ENCODE results near the gene ADD2. TPM values are rescaled to one million over a fixed set of nuclear protein-coding genes. Genes with fewer than 3 reads are reported as not detected.

ADD2 gene
- total RNA-seq, 1 experiment from 2014 or later = 4.4 TPM

GRCh38 chr2:70816726-70817125 is 48.7 kb upstream of the ADD2 start:
- peaks cover 92% of the 10 kb centered on the region for H3K27me3 ChIP-seq (ENCODE audit: low read length)

GRCh38 chr2:70808983-70809958 is 41.3 kb upstream of the ADD2 start:
- no peaks in the 10 kb centered on the region for H3K79me2 ChIP-seq (ENCODE audit: low read length)
- CTCF ChIA-PET = no interaction called here
- H3K36me3 ChIP-seq (ENCODE audit: low read depth, low read length) = no peaks in the 10 kb centered on the region
- ATAC-seq (no peak), DNase-seq (no peak)
- no peak overlapping the region for H3K9ac ChIP-seq (ENCODE audit: low read length)
- no peak overlapping the region for H2AFZ ChIP-seq (ENCODE audit: low read length)
- H3K4me1 ChIP-seq (ENCODE audit: insufficient read depth, low read length) = no peaks in the 10 kb centered on the region
- POLR2A ChIA-PET (ENCODE audit: unreplicated experiment) = no interaction called here
- H3K27me3 ChIP-seq (ENCODE audit: low read length) = peaks cover 68% of the 10 kb centered on the region
- TF ChIP-seq EZH2 (IDR thresholded peaks at IDR 0.05; ENCODE audit: low read length, unreplicated experiment) (no peak), EZH2phosphoT487 (IDR thresholded peaks at IDR 0.05; ENCODE audit: borderline replicate concordance, low read length) (no peak), CTCF (conservative IDR thresholded peaks at IDR 0.05; ENCODE audit: low read depth, low read length) (no peak)
- no peaks in the 10 kb centered on the region for H3F3A ChIP-seq (ENCODE audit: low read length, unreplicated experiment)
- H3K4me2 ChIP-seq (ENCODE audit: low read length) = no peak overlapping the region
- H3K4me3 ChIP-seq (ENCODE audit: low read length) = no peak overlapping the region
- no peaks in the 10 kb centered on the region for H3K9me3 ChIP-seq (ENCODE audit: low read length)
- no peak overlapping the region for H3K27ac ChIP-seq (ENCODE audit: low read length)
- no TSS peak for BruUV-seq (replicated peaks)
- H4K20me1 ChIP-seq (ENCODE audit: low read length) = no peaks in the 10 kb centered on the region
- intact Hi-C loops (cut with micrococcal nuclease) = no loop called here
- no peaks in the 10 kb centered on the region for H3K9me2 ChIP-seq (replicated peaks; ENCODE audit: low read length)

More at GRCh38 chr2:70816726-70817125, 48.7 kb upstream of the ADD2 start:
- DNase-seq (no peak), ATAC-seq (no peak)
- H3K4me1 ChIP-seq (ENCODE audit: insufficient read depth, low read length) = no peaks in the 10 kb centered on the region
- ChIA-PET POLR2A (ENCODE audit: unreplicated experiment) (no interaction called here), CTCF (interaction anchor here (0.6 kb wide), 1 partner anchor 137 kb away, joined by 3 read pairs; no protein-coding TSS in a partner anchor)
- no peak overlapping the region for H3K4me3 ChIP-seq (ENCODE audit: low read length)
- no peak for TF ChIP-seq EZH2 (IDR thresholded peaks at IDR 0.05; ENCODE audit: low read length, unreplicated experiment)
- TF ChIP-seq EZH2phosphoT487 (IDR thresholded peaks at IDR 0.05; ENCODE audit: borderline replicate concordance, low read length) = no peak
- no peak for TF ChIP-seq CTCF (conservative IDR thresholded peaks at IDR 0.05; ENCODE audit: low read depth, low read length)
- H3K36me3 ChIP-seq (ENCODE audit: low read depth, low read length) = no peaks in the 10 kb centered on the region
- H3K9ac ChIP-seq (ENCODE audit: low read length) = no peak overlapping the region
- intact Hi-C loops (cut with micrococcal nuclease) = no loop called here
- no peaks in the 10 kb centered on the region for H3K79me2 ChIP-seq (ENCODE audit: low read length)
- H2AFZ ChIP-seq (ENCODE audit: low read length) = no peak overlapping the region
- no peaks in the 10 kb centered on the region for H3K9me2 ChIP-seq (replicated peaks; ENCODE audit: low read length)
- no peaks in the 10 kb centered on the region for H4K20me1 ChIP-seq (ENCODE audit: low read length)
- H3F3A ChIP-seq (ENCODE audit: low read length, unreplicated experiment) = no peaks in the 10 kb centered on the region
- H3K4me2 ChIP-seq (ENCODE audit: low read length) = no peak overlapping the region
- no TSS peak for BruUV-seq (replicated peaks)
- no peak overlapping the region for H3K27ac ChIP-seq (ENCODE audit: low read length)
- H3K9me3 ChIP-seq (ENCODE audit: low read length) = no peaks in the 10 kb centered on the region

DNA sequence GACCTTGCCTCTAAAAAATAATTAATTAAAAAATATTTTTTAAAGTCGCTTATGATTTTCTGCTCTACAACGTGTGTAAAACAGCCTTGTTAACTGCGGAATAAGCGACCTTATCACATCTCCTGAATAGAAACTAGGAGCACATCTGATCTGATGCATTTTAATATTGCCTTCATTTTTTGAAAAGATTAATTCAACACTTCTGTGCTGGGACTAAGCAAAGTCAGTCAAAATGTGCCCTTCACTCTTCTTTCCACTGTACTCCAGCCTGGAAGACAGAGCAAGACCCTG is 39.8 kb upstream of the ADD2 start:
- no peak overlapping the region for H2AFZ ChIP-seq (ENCODE audit: low read length)
- intact Hi-C loops (cut with micrococcal nuclease) = no loop called here
- H3K4me1 ChIP-seq (ENCODE audit: insufficient read depth, low read length) = no peaks in the 10 kb centered on the region
- no peaks in the 10 kb centered on the region for H4K20me1 ChIP-seq (ENCODE audit: low read length)
- ChIA-PET CTCF (no interaction called here), POLR2A (ENCODE audit: unreplicated experiment) (no interaction called here)
- DNase-seq = no peak
- H3K9me2 ChIP-seq (replicated peaks; ENCODE audit: low read length) = no peaks in the 10 kb centered on the region
- ATAC-seq = no peak
- H3K4me2 ChIP-seq (ENCODE audit: low read length) = no peak overlapping the region
- no peak overlapping the region for H3K4me3 ChIP-seq (ENCODE audit: low read length)
- BruUV-seq (replicated peaks) = no TSS peak
- H3K9ac ChIP-seq (ENCODE audit: low read length) = no peak overlapping the region
- H3K27me3 ChIP-seq (ENCODE audit: low read length) = peaks cover 59% of the 10 kb centered on the region
- no peaks in the 10 kb centered on the region for H3K36me3 ChIP-seq (ENCODE audit: low read depth, low read length)
- TF ChIP-seq CTCF (conservative IDR thresholded peaks at IDR 0.05; ENCODE audit: low read depth, low read length) = no peak
- TF ChIP-seq EZH2phosphoT487 (IDR thresholded peaks at IDR 0.05; ENCODE audit: borderline replicate concordance, low read length) = no peak
- TF ChIP-seq EZH2 (IDR thresholded peaks at IDR 0.05; ENCODE audit: low read length, unreplicated experiment) = no peak
- no peaks in the 10 kb centered on the region for H3F3A ChIP-seq (ENCODE audit: low read length, unreplicated experiment)
- H3K27ac ChIP-seq (ENCODE audit: low read length) = no peak overlapping the region
- H3K79me2 ChIP-seq (ENCODE audit: low read length) = no peaks in the 10 kb centered on the region
- H3K9me3 ChIP-seq (ENCODE audit: low read length) = no peaks in the 10 kb centered on the region

Measured in PC-3 (cell line).